Measurements from ENCODE around the gene RAB4B.
"Not testable (repeated sequence)": the region's sequence is repeated elsewhere in the genome, so short reads cannot be mapped to it uniquely, and the experiment has no call there.

The RAB4B gene

GRCh38 chr19:40780582-40780981, 2.5 kb downstream of the RAB4B start:
- no peak for DNase-seq (ENCODE audit: low read depth)

GRCh38 chr19:40781140-40781539, 3.1 kb downstream of the RAB4B start:
- no peak for DNase-seq (ENCODE audit: low read depth)

GRCh38 chr19:40783711-40784110, 5.7 kb downstream of the RAB4B start:
- DNase-seq (ENCODE audit: low read depth): no peak

GRCh38 chr19:40784146-40784545, 6.1 kb downstream of the RAB4B start:
- not testable (repeated sequence) for DNase-seq (ENCODE audit: low read depth)

- DNase-seq (ENCODE audit: low read depth): no peak
Measured at GRCh38 chr19:40785526-40785925, 7.5 kb downstream of the RAB4B start.

- no peak for DNase-seq (ENCODE audit: low read depth)
Measured at GRCh38 chr19:40786060-40787037, 8.3 kb downstream of the RAB4B start.

GRCh38 chr19:40791349-40791748, 13.3 kb downstream of the RAB4B start:
- DNase-seq (ENCODE audit: low read depth): no peak

GRCh38 chr19:40791996-40792395, 13.9 kb downstream of the RAB4B start:
- no peak for DNase-seq (ENCODE audit: low read depth)

- no peak for DNase-seq (ENCODE audit: low read depth)
Measured at GRCh38 chr19:40797166-40797962, 19.3 kb downstream of the RAB4B start.

GRCh38 chr19:40797963-40798682, 20.1 kb downstream of the RAB4B start:
- peak; percentile 46 for DNase-seq (ENCODE audit: low read depth)

- DNase-seq (ENCODE audit: low read depth): peak; percentile 100
Measured at GRCh38 chr19:40798683-40799557, 20.9 kb downstream of the RAB4B start, which contains the start of gene EGLN2. TSS of gene EGLN2 (plus strand) at chr19:40799191. CDS start at chr19:40800573, 1,382 bp downstream.

- no peak for DNase-seq (ENCODE audit: low read depth)
Measured at GRCh38 chr19:40799558-40800338, 21.7 kb downstream of the RAB4B start.

- DNase-seq (ENCODE audit: low read depth): no peak
Measured at GRCh38 chr19:40800339-40800996, 22.4 kb downstream of the RAB4B start.

- DNase-seq (ENCODE audit: low read depth): no peak
Measured at GRCh38 chr19:40800997-40801377, 22.9 kb downstream of the RAB4B start.

- no peak for DNase-seq (ENCODE audit: low read depth)
Measured at GRCh38 chr19:40801426-40802299, 23.6 kb downstream of the RAB4B start.

GRCh38 chr19:40802300-40803169, 24.5 kb downstream of the RAB4B start:
- no peak for DNase-seq (ENCODE audit: low read depth)

GRCh38 chr19:40803170-40803856, 25.3 kb downstream of the RAB4B start:
- DNase-seq (ENCODE audit: low read depth): no peak
